COLO829 (cell line): ENCODE data around the gene PRLR.
"Not testable (repeated sequence)": the region's sequence is repeated elsewhere in the genome, so short reads cannot be mapped to it uniquely, and the experiment has no call there.

ENCODE experiments used
- DNase-seq: peaks from one replicate; pipeline ENCODE4 v3.0.0; 2012; ENCODE audit warnings: low spot score

The PRLR gene

GRCh38 chr5:35124932-35125331 is 105.4 kb downstream of the PRLR start:
- no peak for DNase-seq

GRCh38 chr5:35122819-35123218 is 107.5 kb downstream of the PRLR start:
- DNase-seq = no peak

- no peak for DNase-seq
These were observed 109.6 kb downstream of the PRLR start for GRCh38 chr5:35120715-35121114.

GRCh38 chr5:35117967-35118366 is 112.3 kb downstream of the PRLR start:
- peak; percentile 3 for DNase-seq

GRCh38 chr5:35115920-35116319 is 114.4 kb downstream of the PRLR start:
- no peak for DNase-seq

GRCh38 chr5:35114698-35115097 is 115.6 kb downstream of the PRLR start:
- no peak for DNase-seq

GRCh38 chr5:35112300-35112699 is 118.0 kb downstream of the PRLR start:
- DNase-seq = no peak

GRCh38 chr5:35104550-35104949 is 125.7 kb downstream of the PRLR start:
- not testable (repeated sequence) for DNase-seq

GRCh38 chr5:35103637-35104299 is 126.5 kb downstream of the PRLR start:
- no peak for DNase-seq

GRCh38 chr5:35101720-35102119 is 128.6 kb downstream of the PRLR start:
- not testable (repeated sequence) for DNase-seq

GRCh38 chr5:35101016-35101415 is 129.3 kb downstream of the PRLR start:
- no peak for DNase-seq

GRCh38 chr5:35098214-35098613 is 132.1 kb downstream of the PRLR start:
- DNase-seq = no peak

GRCh38 chr5:35096932-35097331 is 133.4 kb downstream of the PRLR start:
- DNase-seq = no peak

GRCh38 chr5:35096216-35096615 is 134.1 kb downstream of the PRLR start:
- no peak for DNase-seq

- no peak for DNase-seq
These were observed 134.9 kb downstream of the PRLR start for GRCh38 chr5:35095366-35095765.

GRCh38 chr5:35094948-35095347 is 135.3 kb downstream of the PRLR start:
- DNase-seq = no peak

GRCh38 chr5:35092703-35093102 is 137.6 kb downstream of the PRLR start:
- DNase-seq = no peak

GRCh38 chr5:35091704-35092103 is 138.6 kb downstream of the PRLR start:
- DNase-seq = no peak

- peak; percentile 35 for DNase-seq
These were observed 140.7 kb downstream of the PRLR start for GRCh38 chr5:35089334-35090314.

GRCh38 chr5:35087991-35088390 is 142.3 kb downstream of the PRLR start:
- DNase-seq = no peak

- no peak for DNase-seq
These were observed 147.1 kb downstream of the PRLR start for GRCh38 chr5:35083150-35083549.

GRCh38 chr5:35082530-35082929 is 147.8 kb downstream of the PRLR start:
- DNase-seq = no peak

GRCh38 chr5:35081134-35081533 is 149.2 kb downstream of the PRLR start:
- DNase-seq = no peak
